GM21619 (cell line): ENCODE measurements around the gene METTL2B.
A peak's percentile ranks its signal among the peaks of the same experiment; 100 is the strongest.

ENCODE experiments used
- ATAC-seq: cut with Tn5 transposase; IDR thresholded peaks from one replicate; pipeline ENCODE4 v1.9.1; 2021; ENCODE audit not compliant: unreplicated experiment

Gene METTL2B

GRCh38 chr7:128476402-128477335 is at the start of gene METTL2B:
Gene METTL2B (plus strand): TSS chr7:128476748. CDS start chr7:128476766, 18 bp downstream.
- ATAC-seq = peak; percentile 93

- ATAC-seq = no peak
Observed at GRCh38 chr7:128427289-128427891, 49.2 kb upstream of the METTL2B start.

- ATAC-seq = no peak
Observed at GRCh38 chr7:128430207-128430606, 46.3 kb upstream of the METTL2B start.

- no peak for ATAC-seq
Observed at GRCh38 chr7:128431221-128431620, 45.3 kb upstream of the METTL2B start.

GRCh38 chr7:128431754-128432153 is 44.8 kb upstream of the METTL2B start:
- no peak for ATAC-seq

- no peak for ATAC-seq
Observed at GRCh38 chr7:128434413-128435326, 41.9 kb upstream of the METTL2B start.

GRCh38 chr7:128435327-128435686 is 41.2 kb upstream of the METTL2B start:
- ATAC-seq = no peak

- peak; percentile 55 for ATAC-seq
Observed at GRCh38 chr7:128437426-128438332, 38.9 kb upstream of the METTL2B start.

GRCh38 chr7:128442356-128442755 is 34.2 kb upstream of the METTL2B start:
- no peak for ATAC-seq

- no peak for ATAC-seq
Observed at GRCh38 chr7:128443831-128444600, 32.5 kb upstream of the METTL2B start.

GRCh38 chr7:128446306-128446705 is 30.2 kb upstream of the METTL2B start:
- ATAC-seq = no peak

- ATAC-seq = no peak
Observed at GRCh38 chr7:128447941-128448564, 28.5 kb upstream of the METTL2B start.

- no peak for ATAC-seq
Observed at GRCh38 chr7:128448751-128449302, 27.7 kb upstream of the METTL2B start.

GRCh38 chr7:128450409-128450808 is 26.1 kb upstream of the METTL2B start:
- ATAC-seq = no peak

GRCh38 chr7:128450913-128451312 is 25.6 kb upstream of the METTL2B start:
- no peak for ATAC-seq

GRCh38 chr7:128452552-128452951 is 24.0 kb upstream of the METTL2B start:
- ATAC-seq = no peak

GRCh38 chr7:128453836-128454804 is 22.4 kb upstream of the METTL2B start:
- no peak for ATAC-seq
